ENCODE measurements around the gene GRM8.

GRM8 gene

GRCh38 chr7:127029823-127030222, 222.9 kb downstream of the GRM8 start:
- Histone ChIP-seq H3K9ac (ENCODE audit: low read depth, low read length) (no peak overlapping the region), H3K27me3 (ENCODE audit: control insufficient read depth, insufficient read depth, low read length) (no peaks in the 10 kb centered on the region), H3K36me3 (ENCODE audit: control insufficient read depth, insufficient read depth, low read length) (no peaks in the 10 kb centered on the region), H3K27ac (ENCODE audit: low read depth, low read length) (no peak overlapping the region), H3K4me1 (ENCODE audit: control insufficient read depth, insufficient read depth, low read length) (no peaks in the 10 kb centered on the region), H3K4me3 (ENCODE audit: low read depth, low read length) (no peak overlapping the region), H3K9me3 (ENCODE audit: control insufficient read depth, insufficient read depth, low read length) (no peaks in the 10 kb centered on the region)

- Histone ChIP-seq H3K27me3 (ENCODE audit: control insufficient read depth, insufficient read depth, low read length) (no peaks in the 10 kb centered on the region), H3K4me1 (ENCODE audit: control insufficient read depth, insufficient read depth, low read length) (no peaks in the 10 kb centered on the region), H3K4me3 (ENCODE audit: low read depth, low read length) (no peak overlapping the region), H3K9ac (ENCODE audit: low read depth, low read length) (no peak overlapping the region), H3K9me3 (ENCODE audit: control insufficient read depth, insufficient read depth, low read length) (no peaks in the 10 kb centered on the region), H3K27ac (ENCODE audit: low read depth, low read length) (no peak overlapping the region), H3K36me3 (ENCODE audit: control insufficient read depth, insufficient read depth, low read length) (no peaks in the 10 kb centered on the region)
Observed at GRCh38 chr7:127021857-127022256, 230.9 kb downstream of the GRM8 start.

- Histone ChIP-seq H3K27ac (ENCODE audit: low read depth, low read length) (no peak overlapping the region), H3K9ac (ENCODE audit: low read depth, low read length) (no peak overlapping the region), H3K9me3 (ENCODE audit: control insufficient read depth, insufficient read depth, low read length) (no peaks in the 10 kb centered on the region), H3K36me3 (ENCODE audit: control insufficient read depth, insufficient read depth, low read length) (no peaks in the 10 kb centered on the region), H3K4me3 (ENCODE audit: low read depth, low read length) (no peak overlapping the region), H3K27me3 (ENCODE audit: control insufficient read depth, insufficient read depth, low read length) (no peaks in the 10 kb centered on the region), H3K4me1 (ENCODE audit: control insufficient read depth, insufficient read depth, low read length) (no peaks in the 10 kb centered on the region)
Observed at GRCh38 chr7:127021019-127021738, 231.6 kb downstream of the GRM8 start.

GRCh38 chr7:127018889-127019288, 233.9 kb downstream of the GRM8 start:
- H3K4me1 ChIP-seq (ENCODE audit: control insufficient read depth, insufficient read depth, low read length) = no peaks in the 10 kb centered on the region
- H3K4me3 ChIP-seq (ENCODE audit: low read depth, low read length) = no peak overlapping the region
- no peak overlapping the region for H3K27ac ChIP-seq (ENCODE audit: low read depth, low read length)
- H3K27me3 ChIP-seq (ENCODE audit: control insufficient read depth, insufficient read depth, low read length) = no peaks in the 10 kb centered on the region
- H3K9ac ChIP-seq (ENCODE audit: low read depth, low read length) = no peak overlapping the region
- no peaks in the 10 kb centered on the region for H3K9me3 ChIP-seq (ENCODE audit: control insufficient read depth, insufficient read depth, low read length)
- H3K36me3 ChIP-seq (ENCODE audit: control insufficient read depth, insufficient read depth, low read length) = no peaks in the 10 kb centered on the region

GRCh38 chr7:127017196-127017595, 235.5 kb downstream of the GRM8 start:
- Histone ChIP-seq H3K4me3 (ENCODE audit: low read depth, low read length) (no peak overlapping the region), H3K9me3 (ENCODE audit: control insufficient read depth, insufficient read depth, low read length) (no peaks in the 10 kb centered on the region), H3K4me1 (ENCODE audit: control insufficient read depth, insufficient read depth, low read length) (no peaks in the 10 kb centered on the region), H3K27ac (ENCODE audit: low read depth, low read length) (no peak overlapping the region), H3K36me3 (ENCODE audit: control insufficient read depth, insufficient read depth, low read length) (no peaks in the 10 kb centered on the region), H3K27me3 (ENCODE audit: control insufficient read depth, insufficient read depth, low read length) (no peaks in the 10 kb centered on the region), H3K9ac (ENCODE audit: low read depth, low read length) (no peak overlapping the region)

GRCh38 chr7:127000725-127001124, 252.0 kb downstream of the GRM8 start:
- Histone ChIP-seq H3K4me3 (ENCODE audit: low read depth, low read length) (no peak overlapping the region), H3K9ac (ENCODE audit: low read depth, low read length) (no peak overlapping the region), H3K4me1 (ENCODE audit: control insufficient read depth, insufficient read depth, low read length) (no peaks in the 10 kb centered on the region), H3K36me3 (ENCODE audit: control insufficient read depth, insufficient read depth, low read length) (no peaks in the 10 kb centered on the region), H3K9me3 (ENCODE audit: control insufficient read depth, insufficient read depth, low read length) (no peaks in the 10 kb centered on the region), H3K27me3 (ENCODE audit: control insufficient read depth, insufficient read depth, low read length) (no peaks in the 10 kb centered on the region), H3K27ac (ENCODE audit: low read depth, low read length) (no peak overlapping the region)

GRCh38 chr7:126996659-126997058, 256.1 kb downstream of the GRM8 start:
- no peaks in the 10 kb centered on the region for H3K4me1 ChIP-seq (ENCODE audit: control insufficient read depth, insufficient read depth, low read length)
- H3K27me3 ChIP-seq (ENCODE audit: control insufficient read depth, insufficient read depth, low read length) = no peaks in the 10 kb centered on the region
- no peaks in the 10 kb centered on the region for H3K36me3 ChIP-seq (ENCODE audit: control insufficient read depth, insufficient read depth, low read length)
- no peak overlapping the region for H3K27ac ChIP-seq (ENCODE audit: low read depth, low read length)
- no peak overlapping the region for H3K9ac ChIP-seq (ENCODE audit: low read depth, low read length)
- H3K4me3 ChIP-seq (ENCODE audit: low read depth, low read length) = no peak overlapping the region
- H3K9me3 ChIP-seq (ENCODE audit: control insufficient read depth, insufficient read depth, low read length) = no peaks in the 10 kb centered on the region

GRCh38 chr7:126993626-126994213, 259.0 kb downstream of the GRM8 start:
- Histone ChIP-seq H3K36me3 (ENCODE audit: control insufficient read depth, insufficient read depth, low read length) (no peaks in the 10 kb centered on the region), H3K27ac (ENCODE audit: low read depth, low read length) (no peak overlapping the region), H3K4me3 (ENCODE audit: low read depth, low read length) (no peak overlapping the region), H3K9me3 (ENCODE audit: control insufficient read depth, insufficient read depth, low read length) (no peaks in the 10 kb centered on the region), H3K27me3 (ENCODE audit: control insufficient read depth, insufficient read depth, low read length) (no peaks in the 10 kb centered on the region), H3K4me1 (ENCODE audit: control insufficient read depth, insufficient read depth, low read length) (no peaks in the 10 kb centered on the region), H3K9ac (ENCODE audit: low read depth, low read length) (no peak overlapping the region)

- H3K27ac ChIP-seq (ENCODE audit: low read depth, low read length) = no peak overlapping the region
- H3K9ac ChIP-seq (ENCODE audit: low read depth, low read length) = no peak overlapping the region
- no peak overlapping the region for H3K4me3 ChIP-seq (ENCODE audit: low read depth, low read length)
- H3K9me3 ChIP-seq (ENCODE audit: control insufficient read depth, insufficient read depth, low read length) = no peaks in the 10 kb centered on the region
- no peaks in the 10 kb centered on the region for H3K27me3 ChIP-seq (ENCODE audit: control insufficient read depth, insufficient read depth, low read length)
- H3K36me3 ChIP-seq (ENCODE audit: control insufficient read depth, insufficient read depth, low read length) = no peaks in the 10 kb centered on the region
- H3K4me1 ChIP-seq (ENCODE audit: control insufficient read depth, insufficient read depth, low read length) = no peaks in the 10 kb centered on the region
Observed at GRCh38 chr7:126988022-126988421, 264.7 kb downstream of the GRM8 start.

- no peaks in the 10 kb centered on the region for H3K9me3 ChIP-seq (ENCODE audit: control insufficient read depth, insufficient read depth, low read length)
- no peak overlapping the region for H3K4me3 ChIP-seq (ENCODE audit: low read depth, low read length)
- no peaks in the 10 kb centered on the region for H3K27me3 ChIP-seq (ENCODE audit: control insufficient read depth, insufficient read depth, low read length)
- no peaks in the 10 kb centered on the region for H3K36me3 ChIP-seq (ENCODE audit: control insufficient read depth, insufficient read depth, low read length)
- H3K9ac ChIP-seq (ENCODE audit: low read depth, low read length) = no peak overlapping the region
- H3K4me1 ChIP-seq (ENCODE audit: control insufficient read depth, insufficient read depth, low read length) = 0 out of 2 replicates have a peak, but pooled peaks cover 6% of the 10 kb centered on the region
- no peak overlapping the region for H3K27ac ChIP-seq (ENCODE audit: low read depth, low read length)
Observed at GRCh38 chr7:126979722-126980121, 273.0 kb downstream of the GRM8 start.

- Histone ChIP-seq H3K9me3 (ENCODE audit: control insufficient read depth, insufficient read depth, low read length) (no peaks in the 10 kb centered on the region), H3K4me3 (ENCODE audit: low read depth, low read length) (no peak overlapping the region), H3K9ac (ENCODE audit: low read depth, low read length) (no peak overlapping the region), H3K4me1 (ENCODE audit: control insufficient read depth, insufficient read depth, low read length) (0 out of 2 replicates have a peak, but pooled peaks cover 6% of the 10 kb centered on the region), H3K36me3 (ENCODE audit: control insufficient read depth, insufficient read depth, low read length) (no peaks in the 10 kb centered on the region), H3K27me3 (ENCODE audit: control insufficient read depth, insufficient read depth, low read length) (no peaks in the 10 kb centered on the region), H3K27ac (ENCODE audit: low read depth, low read length) (no peak overlapping the region)
Observed at GRCh38 chr7:126978865-126979264, 273.9 kb downstream of the GRM8 start.

Measured in HUES48 (cell line).